Stimulated activated CD4-positive, alpha-beta T cell treated with anti-CD3 and anti-CD28 coated beads, Interleukin-2, amount 100 ng/mL, for 4 hours (primary cell): ENCODE measurements around the gene FIGNL2.
"Not testable (repeated sequence)": the region's sequence is repeated elsewhere in the genome, so short reads cannot be mapped to it uniquely, and the experiment has no call there.

Experiments
- DNase-seq: peaks from one replicate; pipeline ENCODE4 v3.0.0-alpha.2; 2020; ENCODE audit warnings: low read depth

The FIGNL2 gene

GRCh38 chr12:51848326-51848727 is at the start of gene FIGNL2:
Gene FIGNL2 (minus strand): TSS chr12:51848718. CDS start chr12:51822413, 26,305 bp downstream.
- DNase-seq, result no peak

- no peak for DNase-seq
Observed at GRCh38 chr12:51897181-51897580, 48.7 kb upstream of the FIGNL2 start.

- no peak for DNase-seq
Observed at GRCh38 chr12:51896236-51896635, 47.7 kb upstream of the FIGNL2 start.

- DNase-seq, result no peak
Observed at GRCh38 chr12:51895378-51896135, 47.0 kb upstream of the FIGNL2 start.

GRCh38 chr12:51893786-51894185 is 45.3 kb upstream of the FIGNL2 start:
- no peak for DNase-seq

- DNase-seq, result no peak
Observed at GRCh38 chr12:51891843-51892242, 43.3 kb upstream of the FIGNL2 start.

- DNase-seq, result no peak
Observed at GRCh38 chr12:51890511-51891171, 42.1 kb upstream of the FIGNL2 start.

- no peak for DNase-seq
Observed at GRCh38 chr12:51890133-51890464, 41.6 kb upstream of the FIGNL2 start.

- DNase-seq, result no peak
Observed at GRCh38 chr12:51889216-51890132, 41.0 kb upstream of the FIGNL2 start.

GRCh38 chr12:51888316-51889215 is 40.0 kb upstream of the FIGNL2 start:
- DNase-seq, result no peak

- DNase-seq, result no peak
Observed at GRCh38 chr12:51887476-51888315, 39.2 kb upstream of the FIGNL2 start, which contains the start of gene ANKRD33. Gene ANKRD33 (plus strand): TSS chr12:51888103. CDS start chr12:51888187, 84 bp downstream.

GRCh38 chr12:51886021-51886710 is 37.6 kb upstream of the FIGNL2 start:
- DNase-seq, result peak; percentile 27

- DNase-seq, result not testable (repeated sequence)
Observed at GRCh38 chr12:51885294-51886020, 36.9 kb upstream of the FIGNL2 start.

GRCh38 chr12:51884676-51885229 is 36.2 kb upstream of the FIGNL2 start:
- no peak for DNase-seq

- no peak for DNase-seq
Observed at GRCh38 chr12:51883998-51884675, 35.6 kb upstream of the FIGNL2 start.

- no peak for DNase-seq
Observed at GRCh38 chr12:51883295-51883694, 34.8 kb upstream of the FIGNL2 start.

GRCh38 chr12:51879102-51879501 is 30.6 kb upstream of the FIGNL2 start:
- DNase-seq, result no peak

GRCh38 chr12:51874486-51874885 is 26.0 kb upstream of the FIGNL2 start:
- no peak for DNase-seq
